GM18519 (cell line): ENCODE data around the gene WDR5.

ENCODE experiments used
- ATAC-seq: cut with Tn5 transposase; IDR thresholded peaks from one replicate; pipeline ENCODE4 v1.9.1; 2021; ENCODE audit warnings: mild to moderate bottlenecking, moderate library complexity; ENCODE audit not compliant: unreplicated experiment, low FRiP score

Gene WDR5

GRCh38 chr9:134204991-134205578 is 69.2 kb downstream of the WDR5 start:
- no peak for ATAC-seq

GRCh38 chr9:134205672-134206310 is 69.9 kb downstream of the WDR5 start:
- no peak for ATAC-seq

- ATAC-seq = no peak
Observed at GRCh38 chr9:134206311-134207300, 70.7 kb downstream of the WDR5 start.

- ATAC-seq = no peak
Observed at GRCh38 chr9:134208310-134208841, 72.5 kb downstream of the WDR5 start.

GRCh38 chr9:134208981-134209725 is 73.3 kb downstream of the WDR5 start:
- ATAC-seq = no peak
